Spinal cord (tissue), 10 donors: ENCODE measurements around the gene FHOD3. TPM values are rescaled to one million over a fixed set of nuclear protein-coding genes. Genes with fewer than 3 reads are reported as not detected.

Experiments used
- DNase-seq, 6 donors: peaks; one replicate each; pipeline versions ENCODE4 v3.0.0 to v3.0.0-alpha.2; 2013 to 2015; ENCODE audit warnings: low spot score in 6 of 6, low read depth in 4 of 6
- H3K27ac ChIP-seq: one replicate; pipeline ENCODE4 v1.5.1; 2013; ENCODE audit warnings: low read depth, low read length, control low read depth
- H3K27me3 ChIP-seq: one replicate; pipeline ENCODE4 v1.6.1; 2013; ENCODE audit warnings: low read length; ENCODE audit not compliant: control insufficient read depth, insufficient read depth
- H3K36me3 ChIP-seq: one replicate; pipeline ENCODE4 v1.6.1; 2013; ENCODE audit warnings: low read length; ENCODE audit not compliant: control insufficient read depth, insufficient read depth
- H3K4me1 ChIP-seq: one replicate; pipeline ENCODE4 v1.6.1; 2013; ENCODE audit warnings: low read length; ENCODE audit not compliant: control insufficient read depth, insufficient read depth
- H3K4me3 ChIP-seq: one replicate; pipeline ENCODE4 v1.5.1; 2013; ENCODE audit warnings: low read depth, low read length, control low read depth
- H3K9me3 ChIP-seq: one replicate; pipeline ENCODE4 v1.6.1; 2013; ENCODE audit warnings: low read length; ENCODE audit not compliant: control insufficient read depth, insufficient read depth
- WGBS: methylation state at CpG from one replicate; pipeline ENCODE4 v1.1.5; 2013; ENCODE audit warnings: missing lambda C conversion rate; ENCODE audit not compliant: insufficient coverage; 5-methylcytosine and 5-hydroxymethylcytosine counted together
- polyA plus RNA-seq, 2 donors: library from polyadenylated mRNA; unstranded; fragments of 120-200 nt; gene quantifications; one replicate each; pipeline ENCODE4 v1.2.1, GENCODE V29; 2013; ENCODE audit not compliant: insufficient read length in 2 of 2
- total RNA-seq, 2 donors: library from RNA; depleted of rRNA in 1 of 2; stranded (reverse); fragments of 120-200 nt in 1 of 2; fragments of >200 nt in 1 of 2; gene quantifications; one replicate each; pipeline versions ENCODE4 v1.2.3 to v1.2.4, GENCODE V29; 2013 to 2014
- donor health status: healthy.

The FHOD3 gene
- total and polyA plus RNA-seq, 4 donors: 30.0 to 53.4 (median 52.1) TPM

GRCh38 chr18:36427369-36427768, 129.9 kb downstream of the FHOD3 start:
- H3K4me3 ChIP-seq: no peak overlapping the region
- DNase-seq: no peak
- H3K27ac ChIP-seq: no peak overlapping the region
- H3K9me3 ChIP-seq: no peaks in the 10 kb centered on the region
- no peaks in the 10 kb centered on the region for H3K27me3 ChIP-seq
- WGBS: 92% methylated on average over 1 of the region's 3 CpGs
- no peaks in the 10 kb centered on the region for H3K4me1 ChIP-seq
- no peaks in the 10 kb centered on the region for H3K36me3 ChIP-seq

- Histone ChIP-seq H3K27ac (no peak overlapping the region), H3K4me3 (no peak overlapping the region), H3K9me3 (no peaks in the 10 kb centered on the region), H3K36me3 (no peaks in the 10 kb centered on the region), H3K27me3 (no peaks in the 10 kb centered on the region), H3K4me1 (no peaks in the 10 kb centered on the region)
- no peak for DNase-seq
- no CpG with 5 or more reads among the region's 2 CpGs for WGBS
These were observed 130.3 kb downstream of the FHOD3 start for GRCh38 chr18:36427831-36428230.

- no peaks in the 10 kb centered on the region for H3K9me3 ChIP-seq
- no peaks in the 10 kb centered on the region for H3K27me3 ChIP-seq
- no peaks in the 10 kb centered on the region for H3K4me1 ChIP-seq
- WGBS: 90% methylated on average over 8 of the region's 8 CpGs
- H3K4me3 ChIP-seq: no peak overlapping the region
- DNase-seq: no peak
- no peaks in the 10 kb centered on the region for H3K36me3 ChIP-seq
- H3K27ac ChIP-seq: no peak overlapping the region
These were observed 131.0 kb downstream of the FHOD3 start for GRCh38 chr18:36428431-36429029.

GRCh38 chr18:36432880-36433555, 135.5 kb downstream of the FHOD3 start:
- H3K36me3 ChIP-seq: no peaks in the 10 kb centered on the region
- 100% methylated on average over 1 of the region's 4 CpGs for WGBS
- H3K9me3 ChIP-seq: no peaks in the 10 kb centered on the region
- DNase-seq: no peak
- H3K27ac ChIP-seq: no peak overlapping the region
- no peak overlapping the region for H3K4me3 ChIP-seq
- no peaks in the 10 kb centered on the region for H3K27me3 ChIP-seq
- H3K4me1 ChIP-seq: peaks cover 6% of the 10 kb centered on the region

- DNase-seq: no peak
These were observed 138.9 kb downstream of the FHOD3 start for GRCh38 chr18:36436387-36436786.

GRCh38 chr18:36440614-36441013, 143.1 kb downstream of the FHOD3 start:
- peaks cover 14% of the 10 kb centered on the region for H3K4me1 ChIP-seq
- no peaks in the 10 kb centered on the region for H3K9me3 ChIP-seq
- H3K4me3 ChIP-seq: no peak overlapping the region
- no peak for DNase-seq
- H3K27ac ChIP-seq: no peak overlapping the region
- no CpG with 5 or more reads among the region's 2 CpGs for WGBS
- H3K36me3 ChIP-seq: no peaks in the 10 kb centered on the region
- H3K27me3 ChIP-seq: no peaks in the 10 kb centered on the region

More at GRCh38 chr18:36436387-36436786, 138.9 kb downstream of the FHOD3 start:
- Histone ChIP-seq H3K9me3 (no peaks in the 10 kb centered on the region), H3K27ac (no peak overlapping the region), H3K27me3 (no peaks in the 10 kb centered on the region), H3K4me3 (no peak overlapping the region), H3K4me1 (peaks cover 14% of the 10 kb centered on the region), H3K36me3 (no peaks in the 10 kb centered on the region)
- 100% methylated on average over 1 of the region's 5 CpGs for WGBS

- peaks cover 21% of the 10 kb centered on the region for H3K4me1 ChIP-seq
- WGBS: 36% methylated on average over 2 of the region's 9 CpGs
- peak in 1 of 6 donors; percentile 52 for DNase-seq
These were observed 144.1 kb downstream of the FHOD3 start for GRCh38 chr18:36441426-36442240.

GRCh38 chr18:36442717-36443116, 145.2 kb downstream of the FHOD3 start:
- Histone ChIP-seq H3K4me3 (no peak overlapping the region), H3K9me3 (no peaks in the 10 kb centered on the region), H3K4me1 (peaks cover 20% of the 10 kb centered on the region), H3K27ac (no peak overlapping the region), H3K27me3 (no peaks in the 10 kb centered on the region), H3K36me3 (no peaks in the 10 kb centered on the region)
- no peak for DNase-seq
- WGBS: no CpG with 5 or more reads among the region's 3 CpGs

More at GRCh38 chr18:36441426-36442240, 144.1 kb downstream of the FHOD3 start:
- no peak overlapping the region for H3K4me3 ChIP-seq
- no peak overlapping the region for H3K27ac ChIP-seq
- H3K9me3 ChIP-seq: no peaks in the 10 kb centered on the region
- no peaks in the 10 kb centered on the region for H3K27me3 ChIP-seq
- H3K36me3 ChIP-seq: no peaks in the 10 kb centered on the region

GRCh38 chr18:36446059-36446458, 148.5 kb downstream of the FHOD3 start:
- DNase-seq: peak in 2 of 6 donors; percentile 39 to 48

More at GRCh38 chr18:36446059-36446458, 148.5 kb downstream of the FHOD3 start:
- H3K4me1 ChIP-seq: peaks cover 18% of the 10 kb centered on the region
- no peaks in the 10 kb centered on the region for H3K27me3 ChIP-seq
- no peak overlapping the region for H3K4me3 ChIP-seq
- WGBS: 45% methylated on average over 8 of the region's 11 CpGs
- no peaks in the 10 kb centered on the region for H3K36me3 ChIP-seq
- H3K9me3 ChIP-seq: no peaks in the 10 kb centered on the region
- H3K27ac ChIP-seq: no peak overlapping the region
